Measurements from ENCODE around the gene OLFM4. TPM values are rescaled to one million over a fixed set of nuclear protein-coding genes. Genes with fewer than 3 reads are reported as not detected.
A peak's percentile ranks its signal among the peaks of the same experiment; 100 is the strongest.

OLFM4 gene
- total and polyA plus RNA-seq, 2 of the 8 experiments (the other 6 are each of a cell fraction or from before 2014, with no cell fraction given): not detected

DNA sequence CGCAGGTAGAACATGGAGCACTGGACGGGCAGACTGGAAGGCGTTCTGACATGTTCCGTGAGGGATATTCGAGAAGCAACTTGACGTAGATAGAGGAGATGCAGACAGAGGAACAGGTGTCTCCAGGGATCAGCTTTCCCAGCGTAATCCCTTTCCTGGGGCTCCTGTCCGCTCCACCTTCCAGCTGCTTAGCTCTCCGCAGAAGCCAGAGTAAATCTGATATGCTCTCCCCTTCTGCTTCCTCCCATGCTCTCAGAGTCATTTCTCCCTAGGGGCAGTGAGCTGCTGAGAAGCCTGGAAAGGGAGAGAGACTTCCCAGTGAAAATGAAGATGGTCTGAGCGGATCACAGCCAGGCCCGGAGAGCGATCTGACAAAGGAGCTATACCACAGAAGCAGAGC, 23.0 kb upstream of the OLFM4 start:
- Histone ChIP-seq H3K27me3 (replicated peaks in 1 of 4; ENCODE audit: control insufficient read depth in 3 of 4, extremely low read depth in 1 of 4, insufficient read depth in 3 of 4, low read length in 3 of 4) (no peaks in the 10 kb centered on the region), H3K79me1 (ENCODE audit: low read depth, low read length) (no peaks in the 10 kb centered on the region), H4K20me1 (replicated peaks in 1 of 2; ENCODE audit: control insufficient read depth in 1 of 2, insufficient read depth in 2 of 2, low read length in 2 of 2) (no peaks in the 10 kb centered on the region), H3K4ac (replicated peaks; ENCODE audit: insufficient read length, low read depth, low read length) (no peak overlapping the region), H3K4me3 (ENCODE audit: extremely low read depth in 1 of 4, insufficient read depth in 2 of 4, low read depth in 3 of 4, low read length in 4 of 4) (no peak overlapping the region), H2BK120ac (replicated peaks; ENCODE audit: low read depth, low read length) (no peak overlapping the region), H3K36me3 (ENCODE audit: control insufficient read depth in 2 of 4, insufficient read depth in 4 of 4, low read length in 3 of 4) (no peaks in the 10 kb centered on the region), H3K27ac (ENCODE audit: low read depth, low read length) (no peak overlapping the region), H3K23me2 (ENCODE audit: low read depth, low read length) (no peaks in the 10 kb centered on the region), H4K8ac (ENCODE audit: extremely low read depth, insufficient read depth, low read length) (0 out of 2 replicates have a peak overlapping the region, but pooled peaks have one; percentile 69), H3K9ac (replicated peaks in 1 of 4; ENCODE audit: extremely low read depth in 1 of 4, low read depth in 3 of 4, low read length in 3 of 4) (no peak overlapping the region), H3K14ac (ENCODE audit: insufficient read length) (no peak overlapping the region), H3K9me3 (ENCODE audit: insufficient read depth in 2 of 2, low read depth in 1 of 2, low read length in 1 of 2) (no peaks in the 10 kb centered on the region), H3K18ac (ENCODE audit: extremely low read depth, low read length) (no peak overlapping the region), H3K79me2 (ENCODE audit: control insufficient read depth in 1 of 2, insufficient read depth in 2 of 2, low read length in 2 of 2) (no peaks in the 10 kb centered on the region), H3K23ac (ENCODE audit: insufficient read length) (no peak overlapping the region), H3K4me1 (replicated peaks in 1 of 4; ENCODE audit: control insufficient read depth in 3 of 4, insufficient read depth in 4 of 4, low read length in 3 of 4) (no peaks in the 10 kb centered on the region), H2BK20ac (ENCODE audit: low read length) (no peak overlapping the region), H4K91ac (replicated peaks; ENCODE audit: insufficient read length, low read length) (no peak overlapping the region), H2AK5ac (ENCODE audit: low read depth, low read length) (no peak overlapping the region), H2BK15ac (ENCODE audit: low read length) (no peak overlapping the region), H3K4me2 (ENCODE audit: insufficient read depth in 1 of 2, low read depth in 2 of 2, low read length in 2 of 2) (no peak overlapping the region), H2AFZ (ENCODE audit: low read length) (peak overlapping the region; percentile 66; the same call in 1 of the 2 replicates), H2BK5ac (ENCODE audit: low read depth, low read length) (no peak overlapping the region), H4K5ac (ENCODE audit: insufficient read length, low read depth, low read length) (no peak overlapping the region), H3K56ac (replicated peaks; ENCODE audit: insufficient read length, low read depth, low read length) (no peak overlapping the region), H2BK12ac (ENCODE audit: low read depth, low read length) (no peak overlapping the region)
- 89% methylated on average over 12 of the region's 12 CpGs; no CpG with 5 or more reads in 1 of the 2 experiments for WGBS, 2 experiments (ENCODE audit: extremely low coverage in 1 of 2, insufficient coverage in 1 of 2, insufficient read length in 1 of 2, insufficient replicate concordance in 2 of 2, low coverage in 1 of 2, low lambda C conversion rate in 2 of 2, missing lambda C conversion rate in 1 of 2)
- no peak for DNase-seq (ENCODE audit: low read depth in 1 of 2, low spot score in 2 of 2)
- FAIRE-seq: no peak
- CTCF ChIA-PET (ENCODE audit: partially characterized antibody): interaction anchor here (1.1 to 3.2 kb wide), 6 partner anchors 11 to 159 kb away, joined by 3 to 18 read pairs (median 8); no protein-coding TSS in a partner anchor
- POLR2A ChIA-PET (ENCODE audit: partially characterized antibody): no interaction called here
- TF ChIP-seq EZH2 (IDR thresholded peaks at IDR 0.05; ENCODE audit: low read depth, low read length, severe bottlenecking): no peak
